K562 (cell line): ENCODE results near the gene APOL2.

Source experiments
- IRF1 ChIP-seq: sonication (generic); formaldehyde crosslinking; IDR thresholded peaks from 2 replicates; pipeline ENCODE4 v1.8.0; 2022; ENCODE audit warnings: missing genetic modification reagents, mild to moderate bottlenecking, borderline replicate concordance
- MAFG ChIP-seq: fragments of 450-650 bp; conservative IDR thresholded peaks from 2 replicates; pipeline ENCODE4 v1.6.1; 2016; ENCODE audit warnings: missing genetic modification characterization, missing compliant biosample characterization
- MTA1 ChIP-seq: fragments of 450-650 bp; IDR thresholded peaks from 2 replicates; pipeline ENCODE4 v1.6.1; 2017; ENCODE audit warnings: borderline replicate concordance
- MXD1 ChIP-seq: fragments of 250-450 bp; sonication (Bioruptor Pico); IDR thresholded peaks from 2 replicates; pipeline ENCODE4 v1.8.0; 2021; ENCODE audit warnings: borderline replicate concordance, mild to moderate bottlenecking, moderate library complexity; ENCODE audit not compliant: poor library complexity, severe bottlenecking
- REST ChIP-seq, 2 experiments: fragments of 450-650 bp; formaldehyde crosslinking in 1 of 2; IDR thresholded peaks; 2 replicates each; pipeline versions ENCODE4 v1.4.0 to v1.6.1; 2014 to 2020; ENCODE audit warnings: mild to moderate bottlenecking in 2 of 2, borderline replicate concordance in 1 of 2, low read depth in 1 of 2
- ZNF124 ChIP-seq: sonication (generic); formaldehyde crosslinking; IDR thresholded peaks from 2 replicates; pipeline ENCODE4 v1.8.1; 2022; ENCODE audit warnings: missing genetic modification reagents
- ZNF431 ChIP-seq: sonication (generic); formaldehyde crosslinking; IDR thresholded peaks from 2 replicates; pipeline ENCODE4 v1.8.0; 2022; ENCODE audit warnings: mild to moderate bottlenecking, missing genetic modification reagents

GRCh38 chr22:36185828-36186624, 53.3 kb downstream of the APOL2 start:
- TF ChIP-seq MTA1 (no peak), MAFG (tag) (no peak), IRF1 (no peak), ZNF124 (CRISPR knock-in tag) (no peak), MXD1 (CRISPR knock-in tag) (no peak), ZNF431 (CRISPR knock-in tag) (no peak), REST (IDR thresholded peaks at IDR 0.05; ENCODE audit: borderline replicate concordance) (no peak), REST (CRISPR knock-in tag; IDR thresholded peaks at IDR 0.05; ENCODE audit: low read depth) (no peak)
